HepG2 (cell line): ENCODE measurements around the gene TLE2. TPM values are rescaled to one million over a fixed set of nuclear protein-coding genes. Genes with fewer than 3 reads are reported as not detected.

Source experiments
- ATAD3A ChIP-seq: sonication (generic); formaldehyde crosslinking; IDR thresholded peaks from 2 replicates; pipeline ENCODE4 v1.4.0; 2020; ENCODE audit warnings: missing genetic modification reagents
- BHLHE40 ChIP-seq: IDR thresholded peaks from 2 replicates; pipeline ENCODE4 v1.6.1; 2011; ENCODE audit warnings: low read length, improper control_type of control experiment
- CSRNP1 ChIP-seq: sonication (generic); formaldehyde crosslinking; IDR thresholded peaks from 2 replicates; pipeline ENCODE4 v1.8.1; 2023; ENCODE audit warnings: mild to moderate bottlenecking, missing genetic modification reagents
- DR1 ChIP-seq: sonication (generic); formaldehyde crosslinking; IDR thresholded peaks from 2 replicates; pipeline ENCODE4 v1.8.0; 2021; ENCODE audit warnings: mild to moderate bottlenecking, missing genetic modification reagents, inconsistent platforms
- ELF1 ChIP-seq: sonication (generic); formaldehyde crosslinking; IDR thresholded peaks from 2 replicates; pipeline ENCODE4 v1.4.0; 2020; ENCODE audit warnings: missing genetic modification reagents
- FIP1L1 ChIP-seq: fragments of 200-400 bp; formaldehyde crosslinking; IDR thresholded peaks from 2 replicates; pipeline ENCODE4 v1.6.1; 2018; ENCODE audit warnings: low read depth, mild to moderate bottlenecking, low read length, moderate library complexity, borderline replicate concordance; ENCODE audit not compliant: insufficient read depth
- FOXO4 ChIP-seq: sonication (generic); formaldehyde crosslinking; conservative IDR thresholded peaks from 2 replicates; pipeline ENCODE4 v1.8.1; 2023; ENCODE audit warnings: missing genetic modification reagents
- HDAC2 ChIP-seq: sonication (generic); formaldehyde crosslinking; IDR thresholded peaks from 2 replicates; pipeline ENCODE4 v1.4.0; 2020; ENCODE audit warnings: missing genetic modification reagents
- HIVEP1 ChIP-seq: sonication (generic); formaldehyde crosslinking; IDR thresholded peaks from 2 replicates; pipeline ENCODE4 v1.4.0; 2020; ENCODE audit warnings: mild to moderate bottlenecking, missing genetic modification reagents
- ISL2 ChIP-seq: sonication (generic); formaldehyde crosslinking; IDR thresholded peaks from 2 replicates; pipeline ENCODE4 v1.5.0; 2020; ENCODE audit warnings: missing genetic modification reagents
- KLF15 ChIP-seq: sonication (generic); formaldehyde crosslinking; IDR thresholded peaks from 2 replicates; pipeline ENCODE4 v1.8.1; 2023; ENCODE audit warnings: borderline replicate concordance, mild to moderate bottlenecking, inconsistent platforms, missing genetic modification reagents, mixed read lengths
- KLF16 ChIP-seq, 2 experiments: sonication (generic) in 1 of 2; formaldehyde crosslinking in 1 of 2; IDR thresholded peaks; 2 replicates each; pipeline versions ENCODE4 v1.6.1 to v1.8.0; 2016 to 2023; ENCODE audit warnings: missing genetic modification reagents in 2 of 2, missing compliant biosample characterization in 1 of 2
- MAZ ChIP-seq, 2 experiments: sonication (generic) in 1 of 2; formaldehyde crosslinking in 1 of 2; IDR thresholded peaks; 2 replicates each; pipeline versions ENCODE4 v1.5.0 to v1.6.1; 2012 to 2020; ENCODE audit warnings: low read depth in 2 of 2, mild to moderate bottlenecking in 2 of 2, borderline replicate concordance in 1 of 2, improper control_type of control experiment in 1 of 2, low read length in 1 of 2, missing genetic modification reagents in 1 of 2, moderate library complexity in 1 of 2
- MED13 ChIP-seq: sonication (generic); formaldehyde crosslinking; IDR thresholded peaks from 2 replicates; pipeline ENCODE4 v1.5.0; 2020; ENCODE audit warnings: missing genetic modification reagents
- MNT ChIP-seq: fragments of 450-650 bp; IDR thresholded peaks from 2 replicates; pipeline ENCODE4 v1.6.1; 2016
- MXD1 ChIP-seq: sonication (generic); formaldehyde crosslinking; IDR thresholded peaks from 2 replicates; pipeline ENCODE4 v1.4.0; 2020; ENCODE audit warnings: mild to moderate bottlenecking, missing genetic modification reagents
- MYC ChIP-seq: sonication (generic); formaldehyde crosslinking; IDR thresholded peaks from 2 replicates; pipeline ENCODE4 v1.9.0; 2021; ENCODE audit warnings: missing genetic modification reagents, borderline replicate concordance
- TFDP2 ChIP-seq: sonication (generic); formaldehyde crosslinking; IDR thresholded peaks from 2 replicates; pipeline ENCODE4 v1.4.0; 2020; ENCODE audit warnings: missing genetic modification reagents
- THAP11 ChIP-seq: IDR thresholded peaks from 2 replicates; pipeline ENCODE4 v1.6.1; 2016; ENCODE audit warnings: missing biosample characterization, missing genetic modification reagents
- ZBTB7B ChIP-seq: sonication (generic); formaldehyde crosslinking; IDR thresholded peaks from 2 replicates; pipeline ENCODE4 v1.4.0; 2020; ENCODE audit warnings: missing genetic modification reagents
- ZNF3 ChIP-seq: IDR thresholded peaks from 2 replicates; pipeline ENCODE4 v1.7.0; 2017; ENCODE audit warnings: inconsistent platforms
- ZNF501 ChIP-seq: sonication (generic); formaldehyde crosslinking; IDR thresholded peaks from 2 replicates; pipeline ENCODE4 v1.5.1; 2020; ENCODE audit warnings: mild to moderate bottlenecking, moderate library complexity, missing genetic modification reagents
- polyA plus RNA-seq, 8 experiments: library from polyadenylated mRNA; depleted of rRNA in 3 of 8; stranded (reverse) in 7 of 8; unstranded in 1 of 8; fragments of >200 nt; fragmentation: Illumina TruSeq in 4 of 8; extraction: Trizol in 4 of 8; gene quantifications; 2 replicates each; pipeline versions ENCODE4 v1.2.1 to v1.2.3, GENCODE V29; 2011 to 2016; ENCODE audit warnings: low read depth in 4 of 8, missing spikeins in 1 of 8, mixed read lengths in 1 of 8; ENCODE audit not compliant: insufficient read depth in 1 of 8
- total RNA-seq, 5 experiments: library from RNA; depleted of rRNA; stranded (reverse); fragments of >200 nt; fragmentation: Illumina TruSeq; extraction: Trizol; gene quantifications; 2 replicates each; pipeline ENCODE4 v1.2.3, GENCODE V29; 2016; ENCODE audit warnings: low read depth in 1 of 5

The TLE2 gene
- total and polyA plus RNA-seq, 2 of the 13 experiments (the other 11 are each of a cell fraction or from before 2014, with no cell fraction given): 0.07 to 0.81 TPM

GRCh38 chr19:2977001-2977745 is 51.9 kb downstream of the TLE2 start, which contains the start of gene TLE6 (continued):
- TF ChIP-seq TFDP2 (CRISPR knock-in tag): peak; percentile 44
- TF ChIP-seq ZNF501 (CRISPR knock-in tag): peak; percentile 63
- TF ChIP-seq ZNF3 (CRISPR knock-in tag): no peak
- peak; percentile 93 for TF ChIP-seq MNT
- TF ChIP-seq MED13: no peak
- 0 out of 2 replicates have a peak, but pooled peaks have one; percentile 38 for TF ChIP-seq ZBTB7B (CRISPR knock-in tag)
- TF ChIP-seq BHLHE40: peak; percentile 97
- TF ChIP-seq ISL2: peak; percentile 74
- peak; percentile 79 for TF ChIP-seq THAP11 (CRISPR knock-in tag)
- TF ChIP-seq MAZ (IDR thresholded peaks at IDR 0.05; ENCODE audit: borderline replicate concordance, low read depth, low read length): peak; percentile 90
- TF ChIP-seq MAZ (CRISPR knock-in tag; IDR thresholded peaks at IDR 0.05; ENCODE audit: low read depth): peak; percentile 87
- TF ChIP-seq ELF1 (CRISPR knock-in tag): 0 out of 2 replicates have a peak, but pooled peaks have one; percentile 35
- no peak for TF ChIP-seq FIP1L1
- no peak for TF ChIP-seq FOXO4 (CRISPR knock-in tag)
- peak; percentile 80 for TF ChIP-seq HIVEP1 (CRISPR knock-in tag)
- TF ChIP-seq MYC (CRISPR knock-in tag): peak; percentile 82; the same call in 1 of the 2 replicates
- 0 out of 4 replicates have a peak, but pooled peaks of 1 of the 2 experiments have one; percentile 58 for TF ChIP-seq KLF16 (CRISPR knock-in tag; IDR thresholded peaks at IDR 0.05)
- peak; percentile 42; the same call in 1 of the 2 replicates for TF ChIP-seq HDAC2
- TF ChIP-seq MXD1 (CRISPR knock-in tag): peak; percentile 90
- no peak for TF ChIP-seq ATAD3A (CRISPR knock-in tag)
- peak; percentile 73; the same call in 1 of the 2 replicates for TF ChIP-seq CSRNP1
- TF ChIP-seq KLF15: no peak
- no peak for TF ChIP-seq DR1 (CRISPR knock-in tag)
